Measurements from ENCODE around the gene C16orf82.

- TF ChIP-seq GATA2 (IDR thresholded peaks at IDR 0.05; ENCODE audit: low read depth, low read length) (no peak), GATA3 (IDR thresholded peaks at IDR 0.05; ENCODE audit: low read depth, low read length) (no peak)
Observed at GRCh38 chr16:27085182-27085581, 18.5 kb downstream of the C16orf82 start.

All from SH-SY5Y (cell line).